Upper lobe of left lung (tissue), 4 donors: ENCODE measurements around the gene DLG2.

ENCODE experiments used
- CTCF ChIP-seq, 6 experiments: fragments of 450-650 bp in 4 of 6; fragments of 200-600 bp in 2 of 6; sonication (generic) in 2 of 6; IDR thresholded peaks; one replicate each; pipeline ENCODE4 v1.5.1; 2016 to 2019; ENCODE audit warnings: antibody characterized with exemption in 6 of 6
- POLR2A ChIP-seq, 4 donors: fragments of 450-650 bp; IDR thresholded peaks; one replicate each; pipeline ENCODE4 v1.5.1; 2016 to 2017; ENCODE audit warnings: antibody characterized with exemption in 4 of 4, mild to moderate bottlenecking in 2 of 4
- POLR2AphosphoS5 ChIP-seq, 2 donors: sonication (generic); formaldehyde crosslinking; IDR thresholded peaks; one replicate each; pipeline ENCODE4 v1.5.1; 2017; ENCODE audit warnings: antibody characterized with exemption in 2 of 2

- TF ChIP-seq CTCF (IDR thresholded peaks at IDR 0.05) (no peak), POLR2AphosphoS5 (IDR thresholded peaks at IDR 0.05) (no peak), POLR2A (IDR thresholded peaks at IDR 0.05) (no peak)
Measured at GRCh38 chr11:83766932-83767331, 1860.2 kb downstream of the DLG2 start.
